Fibroblast of lung (primary cell): ENCODE data around the gene GID8. TPM values are rescaled to one million over a fixed set of nuclear protein-coding genes. Genes with fewer than 3 reads are reported as not detected.

Experiments used
- DNase-seq, 2 donors: peaks; one replicate each; pipeline versions ENCODE4 v3.0.0 to v3.0.0-alpha.2; 2010; ENCODE audit warnings: low read depth in 2 of 2
- H2AFZ ChIP-seq: 2 replicates; pipeline ENCODE4 v1.5.1; 2012; ENCODE audit warnings: low read length, control low read depth, inconsistent platforms
- H3K27ac ChIP-seq: 2 replicates; pipeline ENCODE4 v1.5.1; 2011; ENCODE audit warnings: low read length, control low read depth; ENCODE audit not compliant: insufficient read depth
- H3K27me3 ChIP-seq: 2 replicates; pipeline ENCODE4 v1.5.1; 2011; ENCODE audit warnings: mild to moderate bottlenecking, low read length; ENCODE audit not compliant: control insufficient read depth, insufficient read depth
- H3K36me3 ChIP-seq: 2 replicates; pipeline ENCODE4 v1.5.1; 2011; ENCODE audit warnings: low read length; ENCODE audit not compliant: control insufficient read depth, insufficient read depth
- H3K4me1 ChIP-seq: 2 replicates; pipeline ENCODE4 v1.5.1; 2011; ENCODE audit warnings: low read length; ENCODE audit not compliant: control insufficient read depth, insufficient read depth; ENCODE audit errors: extremely low read depth
- H3K4me2 ChIP-seq: 2 replicates; pipeline ENCODE4 v1.5.1; 2011; ENCODE audit warnings: low read length, control low read depth; ENCODE audit not compliant: insufficient read depth; ENCODE audit errors: extremely low read depth
- H3K4me3 ChIP-seq, 4 experiments: fragments of 200-600 bp in 1 of 4; sonication (generic) in 1 of 4; replicated peaks in 1 of 4; 2 replicates each; pipeline ENCODE4 v1.5.1; 2011 to 2016; ENCODE audit warnings: low read length in 4 of 4, low read depth in 3 of 4, mild to moderate bottlenecking in 3 of 4, control low read depth in 2 of 4, inconsistent platforms in 1 of 4, mixed read lengths in 1 of 4; ENCODE audit not compliant: insufficient read depth in 1 of 4; ENCODE audit errors: control extremely low read depth in 1 of 4
- H3K79me2 ChIP-seq: 2 replicates; pipeline ENCODE4 v1.5.1; 2012; ENCODE audit warnings: mild to moderate bottlenecking, low read length, inconsistent platforms; ENCODE audit not compliant: control insufficient read depth, insufficient read depth
- H3K9ac ChIP-seq: 2 replicates; pipeline ENCODE4 v1.5.1; 2011; ENCODE audit warnings: mild to moderate bottlenecking, low read length, control low read depth; ENCODE audit not compliant: insufficient read depth
- H3K9me3 ChIP-seq: 2 replicates; pipeline ENCODE4 v1.5.1; 2012; ENCODE audit warnings: low read depth, low read length; ENCODE audit not compliant: control insufficient read depth, insufficient read depth
- H4K20me1 ChIP-seq: 2 replicates; pipeline ENCODE4 v1.5.1; 2011; ENCODE audit warnings: low read length; ENCODE audit not compliant: control insufficient read depth, insufficient read depth; ENCODE audit errors: extremely low read depth
- EZH2 ChIP-seq: IDR thresholded peaks from 2 replicates; pipeline ENCODE4 v1.5.1; 2012; ENCODE audit warnings: low read length, control low read depth, mild to moderate bottlenecking; ENCODE audit errors: missing control alignments
- polyA plus RNA-seq, 2 donors: library from polyadenylated mRNA; depleted of rRNA in 1 of 2; stranded (reverse) in 1 of 2; unstranded in 1 of 2; fragments of >200 nt; gene quantifications; 2 replicates each; pipeline ENCODE4 v1.2.1, GENCODE V29; 2011 to 2012; ENCODE audit warnings: missing spikeins in 1 of 2
- total RNA-seq: library from RNA; depleted of rRNA; stranded (reverse); fragments of >200 nt; gene quantifications from 2 replicates; pipeline ENCODE4 v1.2.1, GENCODE V29; 2014
- TF ChIP-seq, protein P1 (sequence below), 2 donors: IDR thresholded peaks in 1 of 2; conservative IDR thresholded peaks in 1 of 2; 1 replicate in 1 of 2; 2 replicates in 1 of 2; pipeline ENCODE4 v1.5.1; 2011 to 2012; ENCODE audit warnings: low read length in 2 of 2, control low read depth in 1 of 2, inconsistent platforms in 1 of 2, low read depth in 1 of 2, mild to moderate bottlenecking in 1 of 2

The GID8 gene
- total and polyA plus RNA-seq, 2 donors (not counting 1 experiment from before 2014, with no cell fraction given), result 23.0 to 33.9 TPM

GRCh38 chr20:62925420-62926228 is 12.3 kb upstream of the GID8 start:
- Histone ChIP-seq H3K36me3 (no peaks in the 10 kb centered on the region), H4K20me1 (peaks cover 9% of the 10 kb centered on the region), H3K79me2 (peaks cover 93% of the 10 kb centered on the region), H3K4me2 (peak overlapping the region; percentile 99), H3K4me3 (peak overlapping the region; percentile 90 to 96 (median 92)), H3K9ac (peak overlapping the region; percentile 93), H3K27ac (peak overlapping the region; percentile 85), H3K4me1 (peaks cover 19% of the 10 kb centered on the region), H3K9me3 (no peaks in the 10 kb centered on the region), H2AFZ (no peak overlapping the region), H3K27me3 (no peaks in the 10 kb centered on the region)
- TF ChIP-seq, protein P1, sequence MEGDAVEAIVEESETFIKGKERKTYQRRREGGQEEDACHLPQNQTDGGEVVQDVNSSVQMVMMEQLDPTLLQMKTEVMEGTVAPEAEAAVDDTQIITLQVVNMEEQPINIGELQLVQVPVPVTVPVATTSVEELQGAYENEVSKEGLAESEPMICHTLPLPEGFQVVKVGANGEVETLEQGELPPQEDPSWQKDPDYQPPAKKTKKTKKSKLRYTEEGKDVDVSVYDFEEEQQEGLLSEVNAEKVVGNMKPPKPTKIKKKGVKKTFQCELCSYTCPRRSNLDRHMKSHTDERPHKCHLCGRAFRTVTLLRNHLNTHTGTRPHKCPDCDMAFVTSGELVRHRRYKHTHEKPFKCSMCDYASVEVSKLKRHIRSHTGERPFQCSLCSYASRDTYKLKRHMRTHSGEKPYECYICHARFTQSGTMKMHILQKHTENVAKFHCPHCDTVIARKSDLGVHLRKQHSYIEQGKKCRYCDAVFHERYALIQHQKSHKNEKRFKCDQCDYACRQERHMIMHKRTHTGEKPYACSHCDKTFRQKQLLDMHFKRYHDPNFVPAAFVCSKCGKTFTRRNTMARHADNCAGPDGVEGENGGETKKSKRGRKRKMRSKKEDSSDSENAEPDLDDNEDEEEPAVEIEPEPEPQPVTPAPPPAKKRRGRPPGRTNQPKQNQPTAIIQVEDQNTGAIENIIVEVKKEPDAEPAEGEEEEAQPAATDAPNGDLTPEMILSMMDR (conservative IDR thresholded peaks at IDR 0.05 in 1 of 2, IDR thresholded peaks at IDR 0.05 in 1 of 2; ENCODE audit: low read depth in 1 of 2, low read length in 2 of 2), result no peak
- TF ChIP-seq EZH2, result no peak
- peak; percentile 32 to 33 for DNase-seq

GRCh38 chr20:62926229-62927127 is 11.5 kb upstream of the GID8 start, which contains the start of gene DIDO1:
Gene DIDO1, minus strand, starts transcription at chr20:62926505.
- TF ChIP-seq, protein P1 (conservative IDR thresholded peaks at IDR 0.05 in 1 of 2, IDR thresholded peaks at IDR 0.05 in 1 of 2; ENCODE audit: low read depth in 1 of 2, low read length in 2 of 2), result peak; percentile 23 to 32
- no peak for TF ChIP-seq EZH2
- Histone ChIP-seq H3K36me3 (no peaks in the 10 kb centered on the region), H3K4me2 (peak within 1 kb of the TSS; percentile 99), H3K9ac (peak within 1 kb of the TSS; percentile 93), H2AFZ (peak within 1 kb of the TSS; percentile 70), H3K27ac (peak within 1 kb of the TSS; percentile 85), H4K20me1 (peaks cover 9% of the 10 kb centered on the region), H3K4me1 (peaks cover 16% of the 10 kb centered on the region), H3K9me3 (no peaks in the 10 kb centered on the region), H3K4me3 (peak within 1 kb of the TSS; percentile 90 to 96 (median 92)), H3K79me2 (peaks cover 93% of the 10 kb centered on the region), H3K27me3 (no peaks in the 10 kb centered on the region)
- peak; percentile 77 to 81 for DNase-seq
